Fibroblast of skin of abdomen (primary cell): ENCODE measurements around the gene SLF2.

Experiments
- DNase-seq: peaks from one replicate; pipeline ENCODE4 v3.0.0-alpha.2; 2013

Gene SLF2

GRCh38 chr10:101000127-101000914 is 87.6 kb downstream of the SLF2 start:
- DNase-seq: no peak

DNA sequence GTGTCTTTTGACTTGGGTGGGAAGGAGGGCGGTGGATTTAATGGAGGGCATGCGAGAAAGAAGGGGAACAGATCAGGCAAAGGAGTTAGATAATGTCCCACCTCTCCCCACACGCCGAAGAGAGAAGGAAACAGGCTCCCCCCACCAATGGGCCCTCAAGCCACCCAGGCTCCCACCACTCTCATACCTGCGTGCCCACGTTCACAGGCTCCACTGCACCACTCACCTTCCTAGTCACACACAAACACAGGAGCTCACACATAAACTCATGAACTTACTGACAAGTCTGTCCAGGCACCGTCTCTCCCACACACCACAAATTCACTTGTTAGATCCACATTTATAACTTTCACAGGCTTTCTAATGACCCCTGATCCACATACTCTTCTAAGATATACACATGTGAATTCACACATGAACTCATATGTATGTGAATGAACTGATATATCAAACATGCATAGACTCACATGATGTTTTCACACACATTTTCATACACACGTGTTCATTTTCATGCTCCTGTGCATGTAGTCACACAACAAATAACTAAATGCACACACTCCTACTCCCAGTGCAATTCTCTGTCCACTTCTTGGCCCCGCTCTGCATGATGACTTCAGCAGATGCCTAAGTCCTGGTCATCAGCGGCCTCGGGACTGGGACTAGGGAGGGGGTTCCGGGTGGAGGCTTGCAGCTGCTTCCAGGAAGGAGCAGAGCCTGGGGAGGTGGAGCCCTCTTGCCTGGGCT is 88.3 kb downstream of the SLF2 start:
- peak; percentile 76 for DNase-seq

DNA sequence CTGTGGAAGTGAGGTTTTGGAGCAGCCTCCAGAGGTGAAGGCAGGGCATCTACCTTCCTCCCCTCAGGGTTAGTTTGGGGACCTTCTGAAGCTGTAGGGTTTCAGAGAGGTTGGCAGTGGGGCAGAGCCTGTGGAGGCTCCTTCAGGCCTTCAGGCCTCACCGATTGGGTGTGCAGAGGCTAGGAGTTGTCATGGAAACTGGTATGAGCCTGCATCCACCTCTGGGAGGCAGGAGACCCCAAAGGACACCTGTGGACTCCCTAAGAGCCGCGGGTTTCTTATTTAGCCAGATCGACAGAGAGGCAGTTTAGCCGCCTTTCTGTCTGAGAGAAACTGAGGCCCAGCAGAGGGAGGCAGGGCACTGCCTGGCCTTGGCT is 88.9 kb downstream of the SLF2 start:
- DNase-seq: no peak

DNA sequence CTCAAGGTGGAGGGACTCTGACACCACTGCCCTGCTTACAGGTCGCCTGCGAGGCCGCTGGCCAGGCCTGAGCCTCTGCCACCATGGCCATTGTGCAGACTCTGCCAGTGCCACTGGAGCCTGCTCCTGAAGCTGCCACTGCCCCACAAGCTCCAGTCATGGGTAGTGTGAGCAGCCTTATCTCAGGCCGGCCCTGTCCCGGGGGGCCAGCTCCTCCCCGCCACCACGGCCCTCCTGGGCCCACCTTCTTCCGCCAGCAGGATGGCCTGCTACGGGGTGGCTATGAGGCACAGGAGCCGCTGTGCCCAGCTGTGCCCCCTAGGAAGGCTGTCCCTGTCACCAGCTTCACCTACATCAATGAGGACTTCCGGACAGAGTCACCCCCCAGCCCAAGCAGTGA is 89.7 kb downstream of the SLF2 start:
- no peak for DNase-seq

- no peak for DNase-seq
Measured at GRCh38 chr10:101003639-101004206, 91.0 kb downstream of the SLF2 start.

DNA sequence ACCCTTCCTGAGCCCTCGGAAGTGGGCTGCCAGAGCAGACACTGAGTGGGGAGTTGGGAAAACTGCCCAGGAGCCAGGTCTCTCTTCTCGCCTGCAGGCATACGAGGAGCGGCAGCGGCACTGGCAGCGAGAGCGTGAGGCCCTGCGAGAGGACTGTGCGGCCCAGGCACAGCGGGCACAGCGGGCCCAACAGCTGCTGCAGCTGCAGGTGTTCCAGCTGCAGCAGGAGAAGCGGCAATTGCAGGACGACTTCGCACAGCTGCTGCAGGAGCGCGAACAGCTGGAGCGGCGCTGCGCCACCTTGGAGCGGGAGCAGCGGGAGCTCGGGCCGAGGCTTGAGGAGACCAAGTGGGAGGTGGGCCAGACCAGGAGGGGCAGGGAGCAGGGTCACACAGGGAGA is 92.6 kb downstream of the SLF2 start:
- no peak for DNase-seq

DNA sequence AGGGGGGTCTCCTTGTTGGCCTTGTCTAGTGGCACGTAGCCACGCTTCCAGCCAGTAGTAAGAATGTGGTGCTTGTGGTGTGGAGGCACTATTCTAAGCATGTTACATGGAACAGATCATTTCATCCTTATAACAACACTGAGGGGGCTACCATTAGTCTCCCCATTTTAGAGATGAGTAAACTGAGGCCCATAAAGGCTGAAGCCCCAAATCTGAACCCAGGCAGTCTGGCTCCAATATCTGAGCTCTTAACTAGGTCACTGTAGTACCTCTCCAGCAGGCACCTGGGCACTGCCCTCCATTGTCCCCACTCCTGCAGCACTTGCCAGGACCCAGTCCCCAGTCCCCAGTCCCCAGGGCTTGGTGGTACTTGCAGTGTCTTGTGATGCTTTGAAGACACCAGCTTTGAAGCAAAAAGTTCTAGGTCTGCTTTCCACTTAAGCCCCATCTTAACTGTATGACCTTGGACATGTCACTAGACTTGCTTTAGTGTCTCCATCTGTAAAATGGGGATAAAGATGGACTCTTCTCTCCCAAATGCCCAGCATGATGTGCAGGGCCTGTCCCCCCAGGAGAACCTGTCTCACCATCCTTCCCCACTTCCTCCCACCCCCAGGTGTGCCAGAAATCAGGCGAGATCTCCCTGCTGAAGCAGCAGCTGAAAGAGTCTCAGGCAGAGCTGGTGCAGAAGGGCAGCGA is 93.3 kb downstream of the SLF2 start:
- DNase-seq: no peak

DNA sequence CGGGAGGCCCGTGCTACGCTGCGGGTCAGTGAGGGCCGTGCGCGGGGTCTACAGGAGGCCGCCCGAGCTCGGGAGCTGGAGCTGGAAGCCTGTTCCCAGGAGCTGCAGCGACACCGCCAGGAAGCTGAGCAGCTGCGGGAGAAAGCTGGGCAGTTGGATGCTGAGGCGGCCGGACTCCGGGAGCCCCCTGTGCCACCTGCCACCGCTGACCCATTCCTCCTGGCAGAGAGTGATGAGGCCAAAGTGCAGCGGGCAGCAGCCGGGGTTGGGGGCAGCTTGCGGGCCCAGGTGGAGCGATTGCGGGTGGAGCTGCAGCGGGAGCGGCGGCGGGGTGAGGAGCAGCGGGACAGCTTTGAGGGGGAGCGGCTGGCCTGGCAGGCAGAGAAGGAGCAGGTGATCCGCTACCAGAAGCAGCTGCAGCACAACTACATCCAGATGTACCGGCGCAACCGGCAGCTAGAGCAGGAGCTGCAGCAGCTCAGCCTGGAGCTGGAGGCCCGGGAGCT is 93.9 kb downstream of the SLF2 start:
- no peak for DNase-seq

- DNase-seq: no peak
Measured at GRCh38 chr10:101007099-101007711, 94.4 kb downstream of the SLF2 start.

GRCh38 chr10:101007915-101008822 is 95.4 kb downstream of the SLF2 start:
- no peak for DNase-seq

- DNase-seq: no peak
Measured at GRCh38 chr10:101008823-101009423, 96.2 kb downstream of the SLF2 start.

DNA sequence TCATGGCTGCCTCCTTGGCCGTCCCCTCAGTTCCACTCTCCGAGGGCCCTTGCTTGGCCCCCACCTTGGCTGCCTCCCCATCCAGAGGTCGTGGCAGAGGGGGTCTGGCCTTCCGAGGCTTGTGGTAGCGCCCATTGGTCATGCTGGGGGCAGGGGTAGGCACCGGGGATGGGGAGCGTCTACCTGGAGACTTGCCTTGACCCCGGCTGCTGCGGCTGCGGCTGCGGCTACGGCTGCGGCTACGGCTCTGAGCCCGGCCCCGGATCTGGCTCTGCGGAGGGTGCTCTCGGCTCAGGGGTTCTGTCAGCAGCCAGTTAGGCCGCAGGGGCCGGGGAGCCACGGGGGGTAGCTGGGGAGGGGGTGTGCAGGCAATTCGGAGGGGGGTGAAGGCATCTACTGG is 97.6 kb downstream of the SLF2 start:
- no peak for DNase-seq

GRCh38 chr10:101011517-101012423 is 99.0 kb downstream of the SLF2 start:
- DNase-seq: no peak

- DNase-seq: peak; percentile 93
Measured at GRCh38 chr10:101012525-101013364, 100.0 kb downstream of the SLF2 start.

DNA sequence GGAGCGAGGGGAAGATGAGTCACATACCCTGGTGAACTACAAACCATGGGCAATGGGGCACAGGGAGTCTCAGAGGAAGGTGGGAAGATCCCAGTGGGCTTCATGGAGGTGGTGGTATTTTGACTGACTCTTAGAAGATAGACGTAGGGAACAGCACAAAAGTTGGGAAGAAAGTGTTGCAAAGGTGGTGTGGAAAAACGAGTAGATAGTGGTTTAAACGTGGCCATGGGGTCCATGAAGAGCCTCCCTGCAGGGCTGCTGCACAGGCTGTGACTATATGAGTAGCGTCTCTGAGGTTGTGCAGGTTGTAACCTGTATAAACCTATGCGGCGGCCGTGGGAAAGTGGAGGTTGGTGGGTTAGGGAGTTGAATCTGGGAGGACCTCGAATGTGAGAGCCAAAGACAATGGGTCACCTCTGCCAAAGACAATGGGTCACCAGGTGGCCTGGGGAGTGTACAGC is 100.6 kb downstream of the SLF2 start:
- no peak for DNase-seq

DNA sequence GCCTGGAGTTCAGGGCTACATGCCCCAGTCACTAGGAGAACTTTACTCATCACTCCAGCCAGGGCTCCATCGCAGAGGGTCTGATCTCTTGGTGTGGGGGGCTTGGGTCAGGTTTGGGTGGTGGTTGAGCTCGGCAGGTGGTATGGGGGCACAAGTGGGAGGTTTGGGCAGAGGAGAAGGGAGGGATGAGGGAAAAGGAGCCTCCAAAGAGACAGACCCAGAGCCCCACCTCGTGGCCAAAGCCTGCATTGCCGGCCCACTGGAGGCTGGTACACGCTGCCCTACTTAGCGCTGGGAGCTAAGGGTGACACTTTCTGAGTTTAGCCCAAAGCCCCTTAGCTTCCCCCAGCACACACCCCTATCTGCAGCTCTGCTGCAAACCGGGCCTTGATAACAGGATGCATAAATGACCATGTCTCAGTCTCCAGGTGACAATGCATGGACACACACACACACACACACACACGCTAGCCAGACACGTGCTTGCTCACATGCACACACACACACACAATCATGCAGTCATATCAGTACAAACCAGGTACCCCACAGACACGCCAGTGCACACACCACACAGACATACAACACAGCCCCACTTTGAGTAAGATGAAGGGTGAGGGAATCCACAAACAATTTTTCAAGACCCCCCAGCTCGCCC is 101.6 kb downstream of the SLF2 start:
- DNase-seq: peak; percentile 57
